ENCODE measurements around the gene CD36.

DNA sequence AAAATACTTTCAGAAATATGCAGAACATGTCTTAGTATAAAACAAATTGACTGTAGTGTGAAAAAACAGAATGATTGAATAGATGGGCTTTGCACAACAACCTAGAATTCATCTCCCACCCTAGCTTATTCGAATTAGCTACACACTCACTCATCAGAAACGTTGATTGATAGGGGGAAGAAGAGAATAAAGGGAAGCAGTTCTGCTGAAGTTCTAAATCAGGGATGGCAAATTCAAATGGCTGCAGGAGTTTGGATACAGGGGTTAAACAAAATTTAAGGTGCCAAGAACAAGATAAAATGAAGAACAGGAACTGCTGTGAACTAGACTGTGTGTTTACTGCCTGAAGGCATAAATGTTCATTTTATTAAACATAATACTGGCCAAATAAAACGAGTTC, 9.0 kb downstream of the CD36 start:
- TF ChIP-seq, protein P1, sequence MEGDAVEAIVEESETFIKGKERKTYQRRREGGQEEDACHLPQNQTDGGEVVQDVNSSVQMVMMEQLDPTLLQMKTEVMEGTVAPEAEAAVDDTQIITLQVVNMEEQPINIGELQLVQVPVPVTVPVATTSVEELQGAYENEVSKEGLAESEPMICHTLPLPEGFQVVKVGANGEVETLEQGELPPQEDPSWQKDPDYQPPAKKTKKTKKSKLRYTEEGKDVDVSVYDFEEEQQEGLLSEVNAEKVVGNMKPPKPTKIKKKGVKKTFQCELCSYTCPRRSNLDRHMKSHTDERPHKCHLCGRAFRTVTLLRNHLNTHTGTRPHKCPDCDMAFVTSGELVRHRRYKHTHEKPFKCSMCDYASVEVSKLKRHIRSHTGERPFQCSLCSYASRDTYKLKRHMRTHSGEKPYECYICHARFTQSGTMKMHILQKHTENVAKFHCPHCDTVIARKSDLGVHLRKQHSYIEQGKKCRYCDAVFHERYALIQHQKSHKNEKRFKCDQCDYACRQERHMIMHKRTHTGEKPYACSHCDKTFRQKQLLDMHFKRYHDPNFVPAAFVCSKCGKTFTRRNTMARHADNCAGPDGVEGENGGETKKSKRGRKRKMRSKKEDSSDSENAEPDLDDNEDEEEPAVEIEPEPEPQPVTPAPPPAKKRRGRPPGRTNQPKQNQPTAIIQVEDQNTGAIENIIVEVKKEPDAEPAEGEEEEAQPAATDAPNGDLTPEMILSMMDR (IDR thresholded peaks at IDR 0.05): no peak
- TF ChIP-seq POLR2A (IDR thresholded peaks at IDR 0.05): no peak

All from esophagus squamous epithelium (tissue), 4 donors.